Amniotic stem cell (primary cell): ENCODE data around the gene SCLY.
"Not testable (repeated sequence)": the region's sequence is repeated elsewhere in the genome, so short reads cannot be mapped to it uniquely, and the experiment has no call there.

Source experiments
- DNase-seq: peaks from one replicate; lab custom pipeline; 2025; lab: John Stamatoyannopoulos, UW

SCLY gene

GRCh38 chr2:238113611-238114010, 52.8 kb downstream of the SCLY start:
- no peak for DNase-seq

GRCh38 chr2:238114331-238114841, 53.6 kb downstream of the SCLY start:
- no peak for DNase-seq

DNA sequence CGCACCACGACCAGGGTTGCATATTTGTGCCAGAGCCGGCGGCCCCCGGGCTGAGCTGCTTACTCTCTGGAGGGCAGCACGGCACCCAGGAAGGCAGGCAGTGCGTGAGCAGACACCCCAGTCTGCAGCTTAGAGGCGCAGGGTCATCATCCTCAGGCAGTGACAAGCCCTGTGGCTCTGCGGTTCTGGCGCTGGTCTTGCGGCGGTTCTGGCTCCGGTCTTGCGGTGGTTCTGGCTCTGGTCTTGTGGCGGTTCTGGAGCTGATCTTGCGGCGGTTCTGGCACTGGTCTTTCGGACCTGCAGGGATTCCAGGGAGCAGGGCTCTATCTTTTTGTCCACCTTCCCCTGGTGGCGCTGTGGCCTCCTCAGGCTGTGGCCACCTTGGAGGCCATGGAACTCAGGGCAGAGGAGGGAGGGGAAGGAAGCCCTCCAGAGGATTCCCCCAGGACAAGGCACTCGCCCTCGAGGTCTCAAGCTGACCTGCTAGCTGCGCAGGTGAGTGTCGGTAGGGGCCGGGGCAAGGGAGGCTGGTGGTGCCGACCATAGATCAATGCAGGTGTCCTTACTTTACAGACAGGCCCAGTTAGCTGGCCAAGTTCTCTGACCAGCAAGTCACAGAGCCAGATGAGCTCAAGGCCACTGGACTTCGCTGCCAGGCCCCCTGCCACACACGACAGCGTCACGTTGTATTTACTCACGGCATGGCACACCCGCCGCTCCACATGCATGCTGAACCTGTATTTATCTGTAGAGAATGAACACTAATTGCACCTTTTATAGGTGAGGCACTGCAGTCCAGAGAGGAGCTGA, 54.3 kb downstream of the SCLY start:
- no peak for DNase-seq

DNA sequence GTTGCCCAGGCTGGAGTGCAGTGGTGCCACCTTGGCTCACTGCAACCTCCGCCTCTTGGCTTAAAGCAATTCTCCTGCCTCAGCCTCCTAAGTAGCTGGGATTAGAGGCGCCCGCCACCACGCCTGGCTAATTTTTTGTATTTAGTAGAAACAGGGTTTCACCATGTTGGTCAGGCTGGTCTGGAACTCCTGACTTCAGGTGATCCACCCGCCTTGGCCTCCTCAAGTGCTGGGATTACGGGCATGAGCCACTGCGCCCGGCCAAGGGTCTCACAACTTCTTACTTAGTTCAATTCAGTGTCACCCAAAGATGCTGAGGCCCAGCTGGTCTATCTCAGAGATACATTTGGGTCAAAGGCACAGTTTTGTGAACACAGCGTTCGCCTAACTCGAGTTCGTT, 54.9 kb downstream of the SCLY start:
- not testable (repeated sequence) for DNase-seq

- no peak for DNase-seq
Measured at GRCh38 chr2:238116298-238117198, 55.7 kb downstream of the SCLY start.

GRCh38 chr2:238117199-238118154, 56.7 kb downstream of the SCLY start:
- DNase-seq: no peak

GRCh38 chr2:238119756-238120462, 59.1 kb downstream of the SCLY start:
- DNase-seq: no peak

DNA sequence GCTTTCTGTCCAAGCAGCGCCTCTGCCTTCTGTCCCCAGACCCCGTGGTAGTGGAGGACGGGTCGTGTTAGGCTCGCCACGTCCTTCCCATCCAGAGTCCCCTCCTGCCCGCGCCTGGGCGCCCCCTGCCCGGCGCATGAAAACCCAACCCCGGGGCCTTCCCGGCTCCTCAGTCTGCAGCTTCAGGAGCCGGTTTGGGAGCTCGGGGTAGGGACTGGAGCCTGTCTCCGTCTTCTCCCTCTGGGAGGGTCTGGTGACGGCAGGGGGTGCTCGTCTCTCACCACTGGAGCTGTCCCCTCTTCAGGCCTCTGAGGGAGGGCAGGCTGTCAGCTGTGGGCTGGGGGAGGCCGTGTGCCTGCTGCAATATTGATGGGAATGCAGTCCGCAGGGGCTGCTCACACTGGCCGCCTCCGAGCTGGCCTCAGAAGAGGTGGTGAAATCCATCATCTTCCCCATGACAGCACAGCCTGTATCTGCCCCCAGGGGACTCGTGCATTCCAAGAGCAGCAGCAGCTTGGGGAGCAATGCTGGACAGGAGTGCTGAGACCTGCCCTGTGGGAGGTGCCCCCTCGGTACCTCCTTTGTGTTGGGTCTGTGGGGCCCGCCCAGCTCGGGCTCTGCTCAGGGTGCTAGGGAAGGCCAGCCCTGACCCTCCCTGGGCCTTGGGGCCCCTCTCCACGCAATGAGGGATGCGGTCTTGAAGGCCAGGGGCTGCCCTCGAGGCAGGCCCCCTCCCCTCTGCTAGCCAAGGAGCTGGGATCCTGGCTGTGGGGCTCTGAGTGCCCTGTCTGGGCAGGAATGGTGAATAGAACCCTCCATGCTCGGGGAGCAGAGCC, 59.9 kb downstream of the SCLY start:
- DNase-seq: no peak

GRCh38 chr2:238121511-238122286, 60.9 kb downstream of the SCLY start:
- no peak for DNase-seq

- DNase-seq: no peak
Measured at GRCh38 chr2:238122287-238123217, 61.8 kb downstream of the SCLY start.

DNA sequence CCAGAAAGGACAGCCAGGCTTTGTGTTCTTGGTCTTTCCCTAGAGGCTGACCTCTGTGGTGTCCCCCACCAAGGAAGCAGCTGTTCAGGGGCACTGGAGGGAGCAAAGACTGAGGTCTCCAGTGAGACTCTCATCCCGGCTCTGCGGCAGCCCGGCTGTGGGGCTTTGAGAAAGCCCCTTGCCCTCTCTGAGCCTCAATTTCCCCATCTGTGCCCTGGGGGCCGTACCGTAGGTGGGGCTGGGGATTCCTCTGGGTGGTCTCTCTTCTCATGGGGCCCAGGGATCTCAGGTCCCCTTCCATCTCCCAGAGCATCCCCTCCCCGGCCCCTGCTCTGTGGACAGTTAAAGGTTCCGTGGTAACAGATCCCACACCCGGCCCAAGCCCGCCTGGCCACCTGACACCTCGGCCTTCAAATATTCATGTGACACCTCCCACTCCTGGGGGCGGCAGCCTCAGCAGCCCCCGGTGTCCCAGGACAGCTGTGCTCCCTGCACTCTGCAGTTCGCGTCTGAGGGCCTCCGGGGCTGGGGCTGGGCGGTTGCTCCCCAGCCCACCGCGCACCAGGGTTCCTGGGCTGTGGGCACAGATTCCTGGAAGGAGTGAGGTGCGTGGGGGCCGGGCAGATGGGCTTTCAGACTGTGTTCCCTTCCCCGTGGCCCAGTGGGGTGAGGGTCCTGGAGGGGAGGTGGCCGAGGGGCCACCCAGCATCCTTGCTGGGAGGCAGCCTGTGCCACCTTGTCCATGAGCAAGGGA, 62.6 kb downstream of the SCLY start:
- DNase-seq: no peak

- no peak for DNase-seq
Measured at GRCh38 chr2:238123991-238124470, 63.2 kb downstream of the SCLY start.

DNA sequence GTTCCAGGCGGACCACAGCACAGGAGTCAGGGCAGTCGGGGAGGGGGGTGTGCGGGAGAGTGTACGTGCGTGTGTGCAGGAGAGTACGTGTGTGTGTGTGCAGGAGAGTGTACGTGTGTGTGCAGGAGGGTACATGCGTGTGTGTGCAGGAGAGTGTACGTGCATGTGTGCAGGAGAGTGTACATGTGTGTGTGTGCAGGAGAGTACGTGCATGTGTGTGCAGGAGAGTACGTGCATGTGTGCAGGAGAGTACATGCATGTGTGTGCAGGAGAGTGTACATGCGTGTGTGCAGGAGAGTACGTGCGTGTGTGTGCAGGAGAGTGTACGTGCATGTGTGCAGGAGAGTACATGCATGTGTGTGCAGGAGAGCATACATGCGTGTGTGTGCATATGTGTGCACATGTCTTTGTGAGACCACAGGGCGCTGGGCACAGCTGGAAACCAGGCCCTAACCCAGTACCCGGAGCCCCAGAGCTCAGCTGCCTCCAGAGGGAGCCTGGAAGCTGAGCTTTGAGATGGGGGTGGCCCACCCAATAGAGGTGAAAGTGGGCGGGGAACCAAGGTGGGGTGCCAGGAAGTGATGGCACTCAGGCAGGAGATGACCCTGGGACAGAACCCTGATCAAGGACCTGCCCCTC, 63.8 kb downstream of the SCLY start:
- DNase-seq: no peak

- DNase-seq: no peak
Measured at GRCh38 chr2:238125127-238125885, 64.5 kb downstream of the SCLY start.

- no peak for DNase-seq
Measured at GRCh38 chr2:238126338-238126737, 65.5 kb downstream of the SCLY start.

DNA sequence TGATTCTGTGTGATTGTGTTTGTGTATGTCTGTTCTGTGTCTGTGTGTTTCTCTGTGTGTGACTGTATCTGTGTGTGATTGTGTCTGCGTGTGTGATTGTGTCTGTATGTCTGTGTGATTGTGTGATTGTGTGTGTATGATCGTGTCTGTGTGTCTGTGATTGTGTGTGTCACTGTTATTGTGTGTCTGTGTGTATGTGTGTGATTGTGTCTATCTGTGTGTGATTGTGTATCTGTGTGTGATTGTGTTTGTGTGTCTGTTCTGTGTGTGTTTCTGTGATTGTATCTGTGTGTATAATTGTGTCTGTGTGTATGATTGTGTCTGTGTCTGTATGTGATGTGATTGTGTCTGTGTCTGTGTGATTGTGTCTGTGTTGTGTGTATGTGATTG, 66.0 kb downstream of the SCLY start:
- DNase-seq: no peak
